GM10248 (cell line): ENCODE measurements around the gene TRIM43.
"Not testable (repeated sequence)": the region's sequence is repeated elsewhere in the genome, so short reads cannot be mapped to it uniquely, and the experiment has no call there.

ENCODE experiments used
- CTCF ChIA-PET: fragments of 300-600 bp; sonication (Branson Sonifier 250); formaldehyde crosslinking; extraction: SDS; loops from one replicate; lab custom pipeline; 2021; ENCODE audit warnings: antibody characterized with exemption; lab: Yijun Ruan, JAX
- POLR2A ChIA-PET: fragments of 350-650 bp; sonication (Branson Sonifier 250); formaldehyde crosslinking; extraction: SDS; loops from one replicate; lab custom pipeline; 2020; ENCODE audit warnings: antibody characterized with exemption; lab: Yijun Ruan, JAX
- DNase-seq: peaks from one replicate; pipeline ENCODE4 v3.0.0; 2012; ENCODE audit errors: extremely low spot score
- TF ChIP-seq, protein P1 (sequence below): IDR thresholded peaks from 2 replicates; pipeline ENCODE4 v1.5.1; 2012; ENCODE audit warnings: mild to moderate bottlenecking, low read depth; ENCODE audit errors: extremely low read depth, missing control alignments, control extremely low read depth

The TRIM43 gene

DNA sequence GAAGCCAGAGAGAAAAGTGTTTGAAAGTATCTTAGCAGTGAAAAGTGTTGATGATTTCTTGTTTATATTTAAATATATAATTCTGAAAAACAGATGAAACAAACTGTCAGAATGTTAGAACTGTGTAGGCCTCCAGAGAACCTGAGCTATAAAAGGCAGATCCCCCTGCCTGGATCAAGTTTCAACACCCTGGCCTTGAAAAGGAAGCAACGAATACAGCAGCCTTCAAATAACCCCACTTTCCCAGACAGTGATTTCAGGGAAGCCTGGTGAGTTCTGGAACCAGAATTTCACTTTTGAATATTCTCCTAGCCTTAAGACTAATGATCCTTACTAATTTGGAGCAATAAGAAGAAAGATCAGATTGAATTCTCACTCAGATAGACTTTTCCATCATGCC is 13.3 kb upstream of the TRIM43 start:
- TF ChIP-seq, protein P1, sequence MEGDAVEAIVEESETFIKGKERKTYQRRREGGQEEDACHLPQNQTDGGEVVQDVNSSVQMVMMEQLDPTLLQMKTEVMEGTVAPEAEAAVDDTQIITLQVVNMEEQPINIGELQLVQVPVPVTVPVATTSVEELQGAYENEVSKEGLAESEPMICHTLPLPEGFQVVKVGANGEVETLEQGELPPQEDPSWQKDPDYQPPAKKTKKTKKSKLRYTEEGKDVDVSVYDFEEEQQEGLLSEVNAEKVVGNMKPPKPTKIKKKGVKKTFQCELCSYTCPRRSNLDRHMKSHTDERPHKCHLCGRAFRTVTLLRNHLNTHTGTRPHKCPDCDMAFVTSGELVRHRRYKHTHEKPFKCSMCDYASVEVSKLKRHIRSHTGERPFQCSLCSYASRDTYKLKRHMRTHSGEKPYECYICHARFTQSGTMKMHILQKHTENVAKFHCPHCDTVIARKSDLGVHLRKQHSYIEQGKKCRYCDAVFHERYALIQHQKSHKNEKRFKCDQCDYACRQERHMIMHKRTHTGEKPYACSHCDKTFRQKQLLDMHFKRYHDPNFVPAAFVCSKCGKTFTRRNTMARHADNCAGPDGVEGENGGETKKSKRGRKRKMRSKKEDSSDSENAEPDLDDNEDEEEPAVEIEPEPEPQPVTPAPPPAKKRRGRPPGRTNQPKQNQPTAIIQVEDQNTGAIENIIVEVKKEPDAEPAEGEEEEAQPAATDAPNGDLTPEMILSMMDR, result no peak
- POLR2A ChIA-PET, result no interaction called here
- CTCF ChIA-PET, result no interaction called here
- no peak for DNase-seq

- CTCF ChIA-PET, POLR2A ChIA-PET, DNase-seq: not testable (repeated sequence)
These were observed 8.3 kb upstream of the TRIM43 start for GRCh38 chr2:95583545-95583944.

GRCh38 chr2:95584321-95584720 is 7.5 kb upstream of the TRIM43 start:
- DNase-seq, POLR2A ChIA-PET: not testable (repeated sequence)

GRCh38 chr2:95589777-95590536 is 1.8 kb upstream of the TRIM43 start:
- CTCF ChIA-PET, POLR2A ChIA-PET, DNase-seq: not testable (repeated sequence)

More at GRCh38 chr2:95584321-95584720, 7.5 kb upstream of the TRIM43 start:
- CTCF ChIA-PET, result not testable (repeated sequence)

GRCh38 chr2:95592973-95593372 is 1.2 kb downstream of the TRIM43 start:
- POLR2A ChIA-PET, CTCF ChIA-PET, DNase-seq: not testable (repeated sequence)

DNA sequence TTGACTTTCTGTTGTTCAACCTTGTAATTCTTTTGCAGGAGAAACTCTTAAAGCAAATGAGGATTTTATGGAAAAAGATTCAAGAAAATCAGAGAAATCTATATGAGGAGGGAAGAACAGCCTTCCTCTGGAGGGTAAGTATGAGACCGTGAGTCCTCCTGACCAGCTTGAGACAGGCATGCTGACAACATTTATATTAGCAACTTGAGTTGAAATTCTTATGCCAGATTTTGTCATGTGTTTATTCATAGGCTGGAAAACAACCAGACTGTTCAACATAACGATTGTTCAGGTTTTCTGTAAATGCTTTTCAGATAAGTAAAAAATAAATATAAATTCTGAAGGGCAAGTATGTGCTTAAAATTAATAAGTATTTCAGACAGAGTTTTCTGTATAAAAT is 3.2 kb downstream of the TRIM43 start:
- CTCF ChIA-PET, POLR2A ChIA-PET, DNase-seq: not testable (repeated sequence)

DNA sequence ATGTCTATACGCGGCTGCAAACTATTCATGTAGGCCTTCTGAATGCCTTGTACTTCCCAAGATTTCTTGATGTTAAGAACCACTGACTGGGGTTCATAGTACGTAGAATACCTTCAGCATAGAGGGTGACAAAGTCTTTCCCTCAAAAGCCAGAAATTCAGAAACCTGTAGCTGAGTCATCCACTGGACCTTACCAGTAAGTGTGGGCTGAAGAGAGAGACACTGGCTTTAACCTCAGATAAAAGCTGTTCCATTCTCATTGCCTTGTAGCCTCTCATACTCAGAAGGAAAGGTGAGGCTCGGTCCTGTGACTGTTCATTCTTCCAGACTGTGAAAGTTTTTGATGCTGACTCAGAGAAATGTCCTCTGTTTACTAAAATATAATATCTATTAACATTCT is 9.5 kb downstream of the TRIM43 start:
- CTCF ChIA-PET, DNase-seq, POLR2A ChIA-PET: not testable (repeated sequence)

- DNase-seq, POLR2A ChIA-PET, CTCF ChIA-PET: not testable (repeated sequence)
These were observed 10.3 kb downstream of the TRIM43 start for GRCh38 chr2:95602146-95602545.

DNA sequence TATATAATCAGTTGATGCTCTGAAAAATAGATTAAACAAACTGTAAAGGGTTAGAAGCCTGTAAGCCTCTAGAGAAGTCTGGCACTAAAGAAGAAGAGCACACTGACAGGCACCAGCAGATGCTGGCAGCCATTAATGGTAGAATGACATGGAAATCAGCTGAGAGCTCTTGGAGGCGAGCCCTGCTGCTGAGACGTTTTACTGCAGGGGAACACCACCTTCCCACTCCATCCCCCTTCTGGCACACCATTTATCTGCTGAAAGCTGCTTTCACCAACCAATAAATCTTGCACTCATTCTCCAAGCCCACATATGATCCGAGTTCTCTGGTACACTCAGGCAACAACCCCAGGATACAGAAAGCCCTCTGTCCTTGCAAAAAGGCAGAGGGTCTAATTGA is 16.6 kb downstream of the TRIM43 start:
- CTCF ChIA-PET, POLR2A ChIA-PET, DNase-seq: not testable (repeated sequence)

GRCh38 chr2:95609764-95610163 is 18.0 kb downstream of the TRIM43 start:
- POLR2A ChIA-PET, CTCF ChIA-PET, DNase-seq: not testable (repeated sequence)

DNA sequence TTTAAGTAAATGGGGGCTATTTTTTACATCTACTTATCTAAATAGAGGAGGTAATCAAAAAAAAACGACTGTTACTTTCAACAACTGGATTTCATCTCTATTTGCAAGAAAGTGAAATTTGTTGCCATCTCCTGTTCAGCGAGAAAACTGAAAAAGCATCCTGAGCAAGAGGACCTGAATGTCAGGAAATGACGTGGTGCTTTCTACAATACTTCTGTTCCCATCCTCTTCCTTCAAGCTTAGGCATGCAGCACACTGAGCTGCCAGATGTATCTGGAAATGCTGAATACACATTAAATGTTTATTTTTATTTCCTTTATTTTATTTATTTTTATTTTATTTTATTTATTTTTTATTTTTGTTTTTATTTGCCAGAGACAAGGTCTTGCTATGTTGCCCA is 21.2 kb downstream of the TRIM43 start:
- CTCF ChIA-PET, POLR2A ChIA-PET, DNase-seq: not testable (repeated sequence)

- DNase-seq, CTCF ChIA-PET: not testable (repeated sequence)
These were observed 30.9 kb downstream of the TRIM43 start for GRCh38 chr2:95622728-95623127.

GRCh38 chr2:95630987-95631386 is 39.2 kb downstream of the TRIM43 start:
- CTCF ChIA-PET, DNase-seq, POLR2A ChIA-PET: not testable (repeated sequence)

More at GRCh38 chr2:95622728-95623127, 30.9 kb downstream of the TRIM43 start:
- POLR2A ChIA-PET, result not testable (repeated sequence)

- CTCF ChIA-PET, POLR2A ChIA-PET, DNase-seq: not testable (repeated sequence)
These were observed 41.9 kb downstream of the TRIM43 start for GRCh38 chr2:95633626-95634259.

DNA sequence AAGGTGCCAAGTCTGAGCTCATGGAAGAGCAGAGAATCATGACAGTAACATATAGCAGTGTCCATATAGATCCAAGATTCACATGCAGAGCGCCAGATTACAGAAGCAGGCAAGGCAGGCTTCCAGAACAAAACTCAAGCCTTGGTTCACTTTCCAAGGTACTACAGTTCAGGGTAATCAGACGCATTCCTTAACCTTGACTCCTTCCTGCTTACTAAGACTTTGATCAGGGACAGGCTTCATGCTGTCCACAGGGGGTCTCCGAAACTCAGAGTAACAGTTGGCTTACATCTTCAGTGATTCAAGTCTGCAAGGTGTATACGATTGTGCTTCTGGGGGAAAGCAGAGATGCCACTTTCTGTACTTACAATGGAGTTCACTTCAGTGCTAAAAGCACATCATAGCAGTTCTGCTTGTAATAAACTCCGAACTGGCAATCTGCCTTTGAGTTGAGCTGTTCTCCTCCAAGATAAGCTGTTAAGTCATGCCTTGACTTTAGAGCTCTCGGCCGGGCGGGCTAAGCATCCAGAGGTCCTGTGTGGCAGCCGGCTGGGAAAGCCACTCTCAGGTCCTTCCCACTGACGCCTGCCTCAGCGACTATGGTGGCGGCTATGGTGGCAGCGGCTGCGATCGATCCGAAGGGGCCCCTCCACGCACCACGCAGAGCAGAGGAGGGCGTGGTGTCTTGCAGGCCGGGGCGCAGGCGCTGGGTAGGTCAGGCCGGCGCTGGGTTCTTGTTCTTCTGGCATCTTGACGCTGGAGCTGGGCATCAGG is 48.9 kb downstream of the TRIM43 start:
- CTCF ChIA-PET, DNase-seq: not testable (repeated sequence)

GRCh38 chr2:95641289-95641575 is 49.4 kb downstream of the TRIM43 start:
- POLR2A ChIA-PET, DNase-seq, CTCF ChIA-PET: not testable (repeated sequence)

More for the DNA sequence above, 48.9 kb downstream of the TRIM43 start:
- POLR2A ChIA-PET, result not testable (repeated sequence)

DNA sequence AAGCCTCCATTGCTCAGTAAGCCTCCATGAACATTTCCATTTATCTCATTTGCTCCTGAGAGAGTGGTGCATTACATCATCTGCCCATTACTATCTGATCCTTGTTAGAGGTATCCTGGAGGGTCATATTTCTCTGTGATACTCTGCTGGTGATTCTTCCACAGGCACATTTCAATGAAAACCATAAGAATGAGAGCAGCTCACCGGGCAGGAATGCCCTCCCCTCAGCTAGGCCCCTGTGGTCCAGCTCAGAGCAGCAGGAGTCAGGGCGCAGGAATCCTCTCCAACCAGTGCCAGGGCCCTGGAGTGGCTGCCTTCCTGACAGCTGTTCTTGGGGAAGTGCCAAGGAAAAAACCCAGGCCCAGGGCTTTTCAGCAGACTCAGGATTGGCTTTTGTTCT is 50.0 kb downstream of the TRIM43 start:
- CTCF ChIA-PET, DNase-seq, POLR2A ChIA-PET: not testable (repeated sequence)
